SJSA1 (cell line): ENCODE measurements around the gene GRID1. TPM values are rescaled to one million over a fixed set of nuclear protein-coding genes. Genes with fewer than 3 reads are reported as not detected.

Source experiments
- DNase-seq, 2 experiments: peaks; one replicate each; pipeline ENCODE4 v3.0.0-alpha.2; 2015 to 2020; ENCODE audit warnings: low spot score in 2 of 2, low read depth in 1 of 2
- H3K27ac ChIP-seq: fragments of 250-450 bp; sonication (Bioruptor Pico); 2 replicates; pipeline ENCODE4 v1.5.1; 2020; ENCODE audit warnings: mild to moderate bottlenecking, moderate library complexity
- H3K27me3 ChIP-seq: fragments of 250-450 bp; sonication (Bioruptor Pico); replicated peaks from 2 replicates; pipeline ENCODE4 v1.5.1; 2020; ENCODE audit warnings: mild to moderate bottlenecking, moderate library complexity
- H3K36me3 ChIP-seq: fragments of 250-450 bp; sonication (Bioruptor Pico); 2 replicates; pipeline ENCODE4 v1.5.1; 2020; ENCODE audit warnings: mild to moderate bottlenecking
- H3K4me1 ChIP-seq: fragments of 250-450 bp; sonication (Bioruptor Pico); replicated peaks from 2 replicates; pipeline ENCODE4 v1.6.1; 2021; ENCODE audit warnings: mild to moderate bottlenecking
- H3K4me3 ChIP-seq: fragments of 250-450 bp; sonication (Bioruptor Pico); 2 replicates; pipeline ENCODE4 v1.5.1; 2020; ENCODE audit warnings: mild to moderate bottlenecking
- H3K9me3 ChIP-seq: fragments of 250-450 bp; sonication (Bioruptor Pico); replicated peaks from 2 replicates; pipeline ENCODE4 v1.5.1; 2020; ENCODE audit warnings: mild to moderate bottlenecking
- total RNA-seq: library from RNA; depleted of rRNA; stranded (reverse); fragments of >200 nt; shearing (Covaris generic); gene quantifications from 2 replicates; pipeline ENCODE4 v1.2.3, GENCODE V29; 2014; rRNA removed

The GRID1 gene
- 0.05 TPM in 1 of 2 replicates, not detected in the other for total RNA-seq

DNA sequence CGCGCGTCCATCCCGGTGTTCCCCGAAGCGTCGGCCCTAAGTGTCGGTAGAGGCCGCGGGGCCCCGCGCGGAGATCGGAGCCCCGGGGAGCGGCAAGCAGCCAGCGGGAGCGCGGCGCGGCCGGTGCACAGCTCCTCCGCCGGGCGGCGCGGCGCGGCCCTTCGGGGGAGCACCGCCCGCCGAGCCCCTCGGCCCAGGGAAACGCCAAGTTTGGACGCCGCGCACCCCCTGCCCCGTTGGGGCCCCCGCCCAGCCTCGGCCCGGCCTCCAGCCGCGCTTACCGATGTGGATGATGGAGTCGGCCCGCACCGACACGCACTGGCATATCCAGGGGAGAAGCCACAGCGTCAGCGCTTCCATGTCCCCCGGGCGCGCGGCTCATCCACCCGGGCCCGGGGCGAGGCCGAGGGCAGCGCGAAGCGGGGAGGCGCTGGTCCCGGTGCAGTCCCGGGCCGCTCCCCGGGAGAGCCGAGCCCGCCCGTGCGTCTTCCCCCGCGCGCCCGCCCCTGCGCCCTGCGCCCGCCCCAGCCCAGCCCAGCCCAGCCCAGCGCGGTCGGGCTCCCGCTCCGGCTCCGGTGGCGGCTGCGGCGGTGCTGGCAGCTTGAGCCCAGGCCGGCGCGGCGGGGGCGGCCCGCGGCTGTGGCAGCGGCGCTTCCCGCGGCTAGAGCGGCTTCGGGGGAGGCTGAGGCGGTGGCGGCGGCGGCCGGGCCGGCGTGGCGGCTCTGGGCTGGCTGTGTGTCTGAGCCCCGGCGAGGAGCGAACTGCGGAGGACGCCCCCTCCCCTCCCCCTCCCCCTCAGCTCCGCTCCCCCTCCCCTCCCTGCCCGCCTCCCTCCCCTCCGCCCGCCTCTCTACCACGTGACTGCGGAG is at the start of gene GRID1:
TSS of gene GRID1 (minus strand) at position 763 of the 869 bp plus-strand sequence.
- H3K9me3 ChIP-seq, result no peaks in the 10 kb centered on the region
- no peak within 1 kb of the TSS for H3K27ac ChIP-seq
- H3K36me3 ChIP-seq, result no peaks in the 10 kb centered on the region
- H3K4me3 ChIP-seq, result peak within 1 kb of the TSS; percentile 27
- H3K27me3 ChIP-seq, result peaks cover 48% of the 10 kb centered on the region
- DNase-seq, result peak in 1 of 2 experiments; percentile 44
- peaks cover 17% of the 10 kb centered on the region for H3K4me1 ChIP-seq

DNA sequence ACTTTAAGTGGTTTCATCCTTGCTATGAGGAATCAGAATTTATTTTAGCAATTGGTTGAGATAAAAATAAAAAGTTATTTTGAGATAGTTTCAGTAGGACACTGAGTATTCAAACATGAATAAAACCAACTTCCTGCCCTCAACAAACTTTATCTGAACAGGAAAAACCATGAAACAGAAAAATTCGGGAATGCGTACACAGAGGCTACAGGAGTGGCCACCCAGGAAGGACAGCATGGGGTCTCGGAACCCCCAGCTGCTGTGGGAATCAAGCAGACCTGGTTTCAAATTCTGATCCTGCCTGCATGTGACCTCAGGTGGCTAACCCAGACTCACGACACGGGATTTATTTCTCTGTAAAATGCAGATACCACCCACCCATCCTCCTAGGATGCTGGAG is 49.0 kb upstream of the GRID1 start:
- H3K36me3 ChIP-seq, result no peaks in the 10 kb centered on the region
- no peak overlapping the region for H3K27ac ChIP-seq
- H3K4me3 ChIP-seq, result no peak overlapping the region
- peaks cover 5% of the 10 kb centered on the region for H3K9me3 ChIP-seq
- no peak for DNase-seq
- H3K4me1 ChIP-seq, result peaks cover 17% of the 10 kb centered on the region
- H3K27me3 ChIP-seq, result no peaks in the 10 kb centered on the region

DNA sequence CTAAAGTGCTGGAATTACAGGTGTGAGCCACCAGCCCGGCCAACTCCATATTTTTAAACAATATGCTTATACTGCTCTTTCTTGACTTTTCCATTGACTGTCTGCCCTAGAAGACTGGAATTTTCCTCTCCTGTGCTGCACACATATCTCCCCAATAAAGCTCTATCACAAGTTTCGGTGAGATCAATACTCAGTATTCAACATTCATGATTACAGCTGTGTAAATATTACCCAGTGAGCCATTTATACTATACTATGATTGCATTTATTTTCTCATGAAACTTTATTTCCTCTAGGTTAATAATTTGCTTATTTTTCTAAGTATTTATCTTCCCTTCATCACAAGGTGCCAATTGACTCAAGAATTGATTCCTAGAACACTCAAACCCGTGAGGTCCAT is 48.5 kb upstream of the GRID1 start:
- Histone ChIP-seq H3K4me3 (no peak overlapping the region), H3K27ac (no peak overlapping the region), H3K27me3 (no peaks in the 10 kb centered on the region), H3K9me3 (peaks cover 7% of the 10 kb centered on the region), H3K4me1 (peaks cover 22% of the 10 kb centered on the region), H3K36me3 (no peaks in the 10 kb centered on the region)
- no peak for DNase-seq

DNA sequence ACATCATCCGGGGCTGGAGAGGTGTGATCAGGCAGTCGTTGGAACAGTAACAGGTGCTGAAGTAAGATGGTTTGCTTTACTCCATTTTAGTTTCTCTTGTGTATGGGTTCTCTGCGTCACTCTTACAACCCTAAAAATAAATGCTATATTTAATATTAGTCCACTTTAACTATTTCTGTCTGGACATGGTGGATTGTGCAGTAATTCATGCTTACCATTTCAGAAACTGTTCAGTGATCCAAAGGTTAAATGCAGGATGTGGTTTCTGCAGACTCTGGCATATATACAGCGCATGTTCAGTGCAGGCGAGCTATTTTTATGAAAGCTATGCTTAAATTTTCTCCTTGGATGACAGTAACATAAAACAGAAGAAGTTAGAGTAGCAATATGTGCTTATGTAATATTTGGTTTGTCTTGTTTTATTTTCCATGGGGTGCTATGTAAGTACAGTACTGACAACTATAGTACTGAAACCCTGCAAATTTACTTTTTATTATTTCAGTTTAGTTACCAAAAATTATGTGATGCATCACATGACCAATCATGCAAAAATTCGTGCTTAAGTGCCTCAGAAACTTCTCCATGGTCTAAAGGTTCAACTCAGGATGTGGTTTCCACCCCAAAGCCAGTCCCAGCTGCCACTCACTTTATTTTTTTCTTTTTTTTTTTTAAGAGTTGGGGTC is 46.6 kb upstream of the GRID1 start:
- no peak for DNase-seq
- Histone ChIP-seq H3K27me3 (no peaks in the 10 kb centered on the region), H3K4me3 (no peak overlapping the region), H3K27ac (no peak overlapping the region), H3K4me1 (peaks cover 24% of the 10 kb centered on the region), H3K9me3 (peaks cover 7% of the 10 kb centered on the region), H3K36me3 (no peaks in the 10 kb centered on the region)

DNA sequence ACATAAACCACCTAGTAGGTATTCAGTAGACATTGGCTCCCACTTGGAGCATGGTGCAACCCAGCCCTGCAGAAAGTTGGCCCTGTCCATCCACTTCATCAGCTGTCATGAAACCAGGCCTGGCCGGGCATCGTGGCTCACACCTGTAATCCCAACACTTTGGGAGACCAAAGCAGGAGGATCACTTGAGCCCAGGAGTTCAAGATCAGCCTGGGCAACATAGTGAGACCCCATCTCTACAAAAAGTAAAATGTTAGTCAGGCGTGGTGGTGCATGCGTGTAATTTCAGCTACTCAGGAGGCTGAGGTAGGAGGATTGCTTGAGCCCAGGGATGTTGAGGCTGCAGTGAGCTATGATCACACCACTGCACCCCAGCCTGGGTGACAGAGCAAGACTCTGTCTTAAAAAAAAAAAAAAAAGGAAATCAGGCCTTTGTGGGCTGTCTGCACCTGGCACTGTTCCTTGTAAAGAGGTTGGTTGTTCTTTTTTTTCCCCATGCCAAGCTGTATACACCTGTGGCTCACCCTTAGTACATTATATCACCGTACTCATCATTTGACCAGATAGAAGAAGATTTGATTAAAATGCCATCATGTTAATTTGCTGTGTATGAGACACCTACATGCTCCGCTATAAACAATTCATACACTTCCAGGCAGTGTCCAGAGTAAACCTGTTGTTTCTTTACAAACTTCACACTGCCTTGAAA is 45.4 kb upstream of the GRID1 start:
- H3K4me3 ChIP-seq, result no peak overlapping the region
- peaks cover 24% of the 10 kb centered on the region for H3K4me1 ChIP-seq
- H3K27ac ChIP-seq, result no peak overlapping the region
- no peaks in the 10 kb centered on the region for H3K36me3 ChIP-seq
- H3K27me3 ChIP-seq, result no peaks in the 10 kb centered on the region
- peaks cover 7% of the 10 kb centered on the region for H3K9me3 ChIP-seq
- DNase-seq, result no peak

DNA sequence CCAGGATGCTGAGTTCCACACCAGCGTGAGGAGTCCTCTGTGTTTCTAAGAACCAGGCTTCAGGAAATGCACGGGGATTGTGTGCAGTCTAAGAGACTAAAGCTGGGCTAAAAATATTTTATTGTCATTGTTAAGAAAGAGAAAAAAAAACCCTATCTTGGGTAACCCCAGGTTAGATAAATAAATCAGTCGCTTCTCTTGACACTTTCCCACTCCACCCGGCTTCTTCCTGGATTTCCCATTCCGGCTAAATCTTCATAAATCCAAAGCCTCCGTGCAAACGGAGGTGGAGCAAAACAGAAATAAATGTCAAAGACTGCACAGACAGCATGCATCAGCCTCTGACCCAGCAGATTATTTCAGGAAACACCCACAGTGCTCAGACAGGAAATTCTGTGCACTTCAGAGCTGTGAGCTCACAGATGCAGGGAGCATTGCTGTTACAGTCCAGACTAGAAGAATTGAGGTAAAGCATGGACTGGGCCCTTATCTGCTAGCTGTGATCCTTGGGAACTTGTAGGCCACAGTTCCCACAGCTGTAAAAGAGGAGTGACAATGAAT is 44.8 kb upstream of the GRID1 start:
- Histone ChIP-seq H3K4me3 (no peak overlapping the region), H3K4me1 (peaks cover 24% of the 10 kb centered on the region), H3K27ac (peak overlapping the region; percentile 60), H3K27me3 (no peaks in the 10 kb centered on the region), H3K36me3 (no peaks in the 10 kb centered on the region), H3K9me3 (peaks cover 7% of the 10 kb centered on the region)
- DNase-seq, result peak in 1 of 2 experiments; percentile 32

DNA sequence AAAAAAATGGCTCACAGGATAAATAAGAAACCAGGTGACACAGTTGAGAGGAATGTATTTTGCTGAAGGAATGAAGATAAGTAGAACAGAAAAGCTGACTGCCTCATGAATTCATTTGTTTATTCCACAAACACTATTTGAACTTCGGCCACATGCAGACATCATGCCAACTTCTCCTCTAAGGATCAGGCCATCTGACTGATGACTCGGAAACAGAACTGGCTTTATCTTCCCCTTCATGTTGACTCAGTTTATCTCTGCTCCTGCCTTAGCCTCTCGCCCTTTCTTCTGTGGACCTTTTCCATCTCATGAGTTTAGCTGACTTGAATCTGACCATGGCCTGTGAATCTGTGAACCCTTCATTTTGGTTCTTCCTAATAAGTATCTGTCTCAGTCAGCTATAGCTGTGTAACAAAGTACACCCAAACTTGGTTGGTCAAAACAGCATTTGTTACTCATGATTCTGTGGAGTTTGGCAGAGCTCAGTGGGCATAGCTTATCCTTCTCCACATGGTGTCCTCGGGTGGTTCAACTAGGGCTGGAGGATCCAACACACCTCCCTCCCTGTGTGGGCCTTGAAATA is 44.0 kb upstream of the GRID1 start:
- peak in 1 of 2 experiments; percentile 52 for DNase-seq
- Histone ChIP-seq H3K27ac (peak overlapping the region; percentile 60), H3K4me1 (peaks cover 23% of the 10 kb centered on the region)

DNA sequence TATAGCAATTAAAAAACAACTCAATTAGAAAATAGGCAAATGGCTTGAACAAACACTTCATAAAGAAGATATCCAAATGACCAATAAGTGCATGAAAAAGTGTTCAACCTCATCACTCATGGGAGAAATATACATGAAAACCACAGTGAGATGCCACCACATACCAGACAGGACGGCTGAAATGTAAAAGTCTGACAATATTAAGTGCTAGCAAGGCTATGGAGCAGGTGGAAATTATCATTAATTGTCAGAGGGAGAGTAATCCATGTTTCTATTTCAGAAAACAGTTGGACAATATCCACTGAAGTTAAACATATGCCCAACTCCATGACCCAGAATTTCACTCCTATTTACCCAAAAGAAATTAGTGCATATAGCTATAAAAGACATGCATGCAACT is 42.6 kb upstream of the GRID1 start:
- Histone ChIP-seq H3K4me3 (no peak overlapping the region), H3K27me3 (no peaks in the 10 kb centered on the region), H3K27ac (no peak overlapping the region), H3K36me3 (no peaks in the 10 kb centered on the region), H3K9me3 (peaks cover 7% of the 10 kb centered on the region), H3K4me1 (peaks cover 20% of the 10 kb centered on the region)
- DNase-seq, result no peak

More for the DNA sequence above, 44.0 kb upstream of the GRID1 start:
- peaks cover 7% of the 10 kb centered on the region for H3K9me3 ChIP-seq
- H3K27me3 ChIP-seq, result no peaks in the 10 kb centered on the region
- no peak overlapping the region for H3K4me3 ChIP-seq
- H3K36me3 ChIP-seq, result no peaks in the 10 kb centered on the region

DNA sequence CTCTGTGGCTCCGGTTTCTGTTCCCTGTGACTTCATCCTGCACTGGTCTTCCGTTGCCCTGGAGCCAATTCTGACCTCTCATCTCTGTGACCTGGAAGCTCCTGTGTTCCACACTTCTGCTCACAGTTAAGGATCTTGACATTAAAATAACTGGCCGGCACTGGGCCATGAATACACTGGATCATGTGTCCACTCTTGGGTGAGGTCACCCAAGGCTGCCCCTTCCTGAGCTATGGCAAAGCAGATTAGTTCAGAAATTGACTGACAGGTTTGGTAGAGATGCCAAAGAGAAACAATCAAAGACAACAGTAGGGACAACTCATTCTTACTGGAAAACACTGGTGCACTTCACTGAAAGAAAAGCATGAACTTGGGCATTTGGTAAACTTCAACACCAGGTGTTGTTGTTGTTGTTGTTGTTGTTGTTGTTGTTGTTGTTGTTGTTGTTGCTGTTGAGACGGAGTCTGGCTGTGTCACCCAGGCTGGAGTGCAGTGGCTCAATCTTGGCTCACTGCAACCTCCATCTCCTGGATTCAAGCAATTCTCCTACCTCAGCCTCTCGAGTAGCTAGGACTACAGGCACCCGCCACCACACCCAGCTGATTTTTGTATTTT is 36.7 kb upstream of the GRID1 start:
- Histone ChIP-seq H3K9me3 (no peaks in the 10 kb centered on the region; the same call in 1 of the 2 replicates), H3K4me1 (peaks cover 18% of the 10 kb centered on the region), H3K27me3 (no peaks in the 10 kb centered on the region), H3K4me3 (no peak overlapping the region), H3K27ac (no peak overlapping the region), H3K36me3 (no peaks in the 10 kb centered on the region)
- DNase-seq, result no peak

DNA sequence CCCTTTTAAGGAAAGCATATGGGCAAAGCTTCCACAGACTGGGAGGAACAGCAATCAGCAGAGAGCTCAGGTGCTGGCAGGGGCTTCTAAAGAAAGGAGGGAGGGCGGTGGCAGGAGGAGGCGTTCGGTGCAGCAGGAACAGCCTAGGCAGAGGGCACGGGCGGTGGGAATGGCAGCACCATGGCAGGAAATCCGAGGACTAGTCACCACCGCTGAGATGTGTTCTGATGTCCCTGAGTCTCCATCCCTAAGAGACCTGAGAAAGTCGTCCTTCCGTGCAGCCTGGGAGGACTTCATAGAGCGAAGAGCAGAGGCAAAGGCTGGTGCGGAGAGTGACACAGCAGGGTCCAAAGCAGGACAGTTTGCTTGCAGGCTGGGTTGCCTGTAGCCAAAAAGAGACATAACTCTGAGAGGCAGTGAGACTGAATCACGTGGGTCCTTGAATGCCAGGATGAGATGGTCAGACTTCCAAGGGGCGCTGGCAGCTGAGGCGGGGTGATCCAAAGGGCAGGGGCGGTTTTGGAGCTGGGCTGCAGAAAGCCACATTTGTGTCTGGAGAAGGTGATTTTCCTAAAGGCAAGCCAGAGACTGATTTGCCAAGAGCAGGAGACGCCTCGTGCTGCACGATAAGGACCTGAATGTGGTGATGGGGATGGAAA is 35.8 kb upstream of the GRID1 start:
- Histone ChIP-seq H3K36me3 (no peaks in the 10 kb centered on the region), H3K9me3 (no peaks in the 10 kb centered on the region; the same call in 1 of the 2 replicates), H3K27ac (no peak overlapping the region), H3K4me1 (peaks cover 18% of the 10 kb centered on the region), H3K27me3 (no peaks in the 10 kb centered on the region), H3K4me3 (no peak overlapping the region)
- DNase-seq, result peak in 1 of 2 experiments; percentile 16

DNA sequence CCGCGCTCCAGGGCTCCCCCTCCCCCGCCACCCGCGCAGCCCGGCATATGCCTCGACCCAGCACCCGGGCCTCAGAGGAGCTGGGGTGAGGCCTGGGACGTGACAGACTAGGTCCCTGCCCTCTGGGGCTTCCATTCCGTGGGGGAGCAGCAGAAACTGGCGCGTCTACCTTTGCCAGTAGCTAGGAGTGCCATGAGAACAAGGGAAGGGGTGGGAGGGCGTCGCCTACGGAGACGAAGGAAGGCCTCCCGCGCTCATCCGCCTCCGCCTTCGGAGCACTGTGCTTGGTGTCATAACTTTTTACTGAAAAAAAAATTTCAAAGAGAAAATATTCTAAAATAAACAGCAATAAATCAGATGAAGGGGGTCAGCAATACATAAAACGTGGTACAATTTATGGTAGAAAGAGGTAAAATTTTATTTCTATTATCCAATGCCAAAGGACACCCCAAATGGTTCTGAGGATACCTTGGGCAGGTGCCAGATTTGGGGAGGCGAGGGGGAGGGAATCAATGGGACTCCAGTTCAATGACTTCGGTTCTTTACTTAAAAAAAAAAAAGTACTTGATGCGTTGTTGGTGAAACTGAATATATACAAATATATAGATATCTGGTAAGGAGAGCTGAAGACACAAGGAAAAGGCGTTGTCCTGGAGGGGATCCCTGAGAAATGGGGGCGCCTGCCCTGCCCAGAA is 35.1 kb upstream of the GRID1 start:
- Histone ChIP-seq H3K4me1 (peaks cover 18% of the 10 kb centered on the region), H3K27ac (no peak overlapping the region), H3K27me3 (no peaks in the 10 kb centered on the region), H3K36me3 (no peaks in the 10 kb centered on the region), H3K4me3 (no peak overlapping the region), H3K9me3 (no peaks in the 10 kb centered on the region; the same call in 1 of the 2 replicates)
- no peak for DNase-seq
